Measurements from ENCODE around the gene NDRG3. TPM values are rescaled to one million over a fixed set of nuclear protein-coding genes. Genes with fewer than 3 reads are reported as not detected.

The NDRG3 gene
- total and polyA plus RNA-seq, 10 of the 15 experiments (the other 5 are each of a cell fraction or from before 2014, with no cell fraction given) = 11.2 to 29.7 (median 14.9) TPM

- FAIRE-seq = no peak
- DNase-seq (ENCODE audit: low read depth, low spot score) = no peak
- ChIA-PET POLR2A (no interaction called here), CTCF (interaction anchor here (0.7 to 1.7 kb wide), 3 partner anchors 10 to 85 kb away, joined by 3 to 5 read pairs (median 3); no protein-coding TSS in a partner anchor), RAD21 (ENCODE audit: unreplicated experiment) (no interaction called here), SMC1A (ENCODE audit: uncharacterized antibody, unreplicated experiment) (interaction anchor here (1.7 kb wide), 1 partner anchor 263 kb away, joined by 3 read pairs; no protein-coding TSS in a partner anchor)
- Histone ChIP-seq H3K27me3 (replicated peaks in 1 of 2; ENCODE audit: control insufficient read depth in 2 of 2, insufficient read depth in 2 of 2, low read length in 1 of 2) (no peaks in the 10 kb centered on the region), H3K4me1 (ENCODE audit: control insufficient read depth, insufficient read depth, low read length) (no peaks in the 10 kb centered on the region), H3K27ac (ENCODE audit: control insufficient read depth, insufficient read depth) (no peak overlapping the region), H3K36me3 (ENCODE audit: control insufficient read depth in 2 of 2, insufficient read depth in 2 of 2, low read length in 1 of 2) (no peaks in the 10 kb centered on the region), H3K9me3 (replicated peaks; ENCODE audit: control insufficient read depth, insufficient read depth, low read length) (no peaks in the 10 kb centered on the region), H3K9ac (ENCODE audit: control insufficient read depth, insufficient read depth, low read length) (no peak overlapping the region), H3K4me3 (no peak overlapping the region), H4K20me1 (ENCODE audit: control insufficient read depth, insufficient read depth) (no peaks in the 10 kb centered on the region), H3K79me2 (ENCODE audit: control insufficient read depth, insufficient read depth, low read length) (no peaks in the 10 kb centered on the region), H2AFZ (ENCODE audit: control insufficient read depth, low read depth, low read length) (no peak overlapping the region), H3K4me2 (ENCODE audit: control insufficient read depth, insufficient read depth) (no peak overlapping the region)
- in situ Hi-C loops (cut with MboI) = no loop called here
- intact Hi-C loops (cut with micrococcal nuclease; ENCODE audit: unreplicated experiment) = no loop called here
- 87% methylated on average over 2 of the region's 2 CpGs for WGBS (ENCODE audit: insufficient coverage, insufficient replicate concordance, low lambda C conversion rate, missing lambda C conversion rate)
- no peak for ATAC-seq
- no TSS peak for BruUV-seq (replicated peaks)
- TF ChIP-seq IRF4 (IDR thresholded peaks at IDR 0.05; ENCODE audit: low read depth, low read length) = no peak
- no peak for TF ChIP-seq YBX1 (IDR thresholded peaks at IDR 0.05)
- TF ChIP-seq BACH1 (IDR thresholded peaks at IDR 0.05; ENCODE audit: borderline replicate concordance) = no peak
- TF ChIP-seq WRNIP1 (IDR thresholded peaks at IDR 0.05; ENCODE audit: borderline replicate concordance, low read depth, low read length) = no peak
- TF ChIP-seq HDAC6 (IDR thresholded peaks at IDR 0.05; ENCODE audit: unreplicated experiment) = no peak
- no peak for TF ChIP-seq MAX (IDR thresholded peaks at IDR 0.05; ENCODE audit: low read depth, low read length)
- TF ChIP-seq ZBTB11 (CRISPR knock-in tag; IDR thresholded peaks at IDR 0.05) = no peak
- TF ChIP-seq LARP7 (IDR thresholded peaks at IDR 0.05) = no peak
- no peak for TF ChIP-seq CEBPZ (IDR thresholded peaks at IDR 0.05; ENCODE audit: low read depth, low read length)
- TF ChIP-seq TCF3 (IDR thresholded peaks at IDR 0.05; ENCODE audit: borderline replicate concordance, insufficient read depth, low read depth, low read length) = no peak
- no peak for TF ChIP-seq TARDBP (IDR thresholded peaks at IDR 0.05; ENCODE audit: borderline replicate concordance)
- no peak for TF ChIP-seq ZBTB33 (IDR thresholded peaks at IDR 0.05)
- TF ChIP-seq MTA3 (IDR thresholded peaks at IDR 0.05; ENCODE audit: borderline replicate concordance, low read length) = no peak
- TF ChIP-seq SP1 (IDR thresholded peaks at IDR 0.05; ENCODE audit: low read depth, low read length) = no peak
- TF ChIP-seq ZNF622 (IDR thresholded peaks at IDR 0.05) = no peak
Observed at GRCh38 chr20:36623444-36623843, 122.4 kb downstream of the NDRG3 start.
